Measurements from ENCODE around the gene WWP2.

- no peak for TF ChIP-seq CTCF (IDR thresholded peaks at IDR 0.05)
- no peak for TF ChIP-seq POLR2AphosphoS5 (IDR thresholded peaks at IDR 0.05)
- TF ChIP-seq EP300 (IDR thresholded peaks at IDR 0.05): no peak
- no peak for TF ChIP-seq POLR2A (IDR thresholded peaks at IDR 0.05)
Measured at GRCh38 chr16:69845181-69845580, 83.0 kb downstream of the WWP2 start.

Data from sigmoid colon (tissue), 4 donors.